Pons (tissue), 1 donor: ENCODE data around the gene DYNC1I1.

Source experiments
- DNase-seq: peaks from one replicate; pipeline ENCODE4 v3.0.0-alpha.2; 2016; ENCODE audit warnings: low spot score

Gene DYNC1I1

DNA sequence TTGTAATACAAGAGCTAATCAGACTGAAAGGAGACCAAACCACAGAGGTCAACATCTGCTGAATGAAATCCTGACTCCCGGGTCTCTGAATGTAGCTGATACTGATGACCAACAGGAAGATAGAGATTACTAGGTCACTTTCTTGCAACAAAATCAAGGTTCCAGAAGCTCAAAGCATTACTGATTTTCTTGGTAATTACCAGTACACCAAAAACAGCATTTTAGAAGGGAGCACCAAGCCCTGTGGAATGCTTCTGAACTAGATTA, 371.8 kb downstream of the DYNC1I1 start:
- DNase-seq: no peak
